Mammary epithelial cell (primary cell): Measurements from ENCODE around the gene FBLN2.

Experiments
- EZH2 ChIP-seq: IDR thresholded peaks from 2 replicates; pipeline ENCODE4 v1.6.1; 2012; ENCODE audit warnings: low read length, inconsistent platforms, borderline replicate concordance
- TF ChIP-seq, protein P1 (sequence below), 2 donors: IDR thresholded peaks in 1 of 2; conservative IDR thresholded peaks in 1 of 2; 2 replicates each; pipeline ENCODE4 v1.5.1; 2011 to 2012; ENCODE audit warnings: inconsistent platforms in 2 of 2, low read length in 2 of 2, mild to moderate bottlenecking in 2 of 2, control low read depth in 1 of 2, low read depth in 1 of 2; ENCODE audit not compliant: insufficient read depth in 1 of 2; ENCODE audit errors: extremely low read depth in 1 of 2

DNA sequence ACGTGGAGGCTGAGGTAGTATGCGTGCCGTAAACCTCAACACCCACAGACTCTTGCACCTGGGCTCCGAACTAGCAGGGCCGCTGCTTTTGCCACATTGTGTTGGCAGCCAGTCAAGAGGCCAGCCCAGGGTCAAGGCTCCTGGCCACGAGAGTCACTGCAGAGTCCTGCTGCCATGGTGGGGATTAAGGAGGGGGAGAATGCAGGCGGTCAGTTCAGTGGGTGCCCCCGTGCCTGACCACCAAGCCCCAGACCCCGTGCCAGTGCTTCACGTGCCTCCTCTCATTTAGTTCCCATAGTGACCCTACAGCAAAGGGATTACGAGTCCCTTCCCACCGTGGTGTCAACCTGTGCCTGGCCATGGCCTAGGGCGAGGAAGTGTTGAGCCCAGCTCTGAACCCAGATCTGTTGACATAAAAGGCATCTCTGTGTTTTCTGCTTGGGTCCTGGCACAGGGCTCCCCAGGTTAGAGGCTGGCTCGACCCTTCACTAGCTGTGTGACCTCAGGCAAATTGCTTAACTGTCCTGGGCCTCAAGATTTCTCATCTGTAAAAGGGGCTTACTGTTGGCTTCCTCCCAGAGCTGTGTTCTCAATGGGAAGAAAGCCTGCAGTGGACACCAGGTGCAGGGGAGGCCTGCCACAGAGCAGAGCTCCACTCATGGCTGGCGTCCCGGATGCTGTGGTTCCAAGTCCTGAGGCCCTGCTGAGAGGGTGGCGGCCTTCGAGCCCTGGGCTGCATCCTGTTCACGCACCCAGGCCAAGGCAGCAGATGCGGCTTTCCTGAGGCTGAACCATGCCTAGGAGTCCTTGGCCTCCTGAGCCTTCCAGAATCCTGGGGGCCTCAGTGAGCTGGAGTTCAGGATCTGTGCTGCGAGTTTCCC is 32.8 kb downstream of the FBLN2 start:
- TF ChIP-seq, protein P1, sequence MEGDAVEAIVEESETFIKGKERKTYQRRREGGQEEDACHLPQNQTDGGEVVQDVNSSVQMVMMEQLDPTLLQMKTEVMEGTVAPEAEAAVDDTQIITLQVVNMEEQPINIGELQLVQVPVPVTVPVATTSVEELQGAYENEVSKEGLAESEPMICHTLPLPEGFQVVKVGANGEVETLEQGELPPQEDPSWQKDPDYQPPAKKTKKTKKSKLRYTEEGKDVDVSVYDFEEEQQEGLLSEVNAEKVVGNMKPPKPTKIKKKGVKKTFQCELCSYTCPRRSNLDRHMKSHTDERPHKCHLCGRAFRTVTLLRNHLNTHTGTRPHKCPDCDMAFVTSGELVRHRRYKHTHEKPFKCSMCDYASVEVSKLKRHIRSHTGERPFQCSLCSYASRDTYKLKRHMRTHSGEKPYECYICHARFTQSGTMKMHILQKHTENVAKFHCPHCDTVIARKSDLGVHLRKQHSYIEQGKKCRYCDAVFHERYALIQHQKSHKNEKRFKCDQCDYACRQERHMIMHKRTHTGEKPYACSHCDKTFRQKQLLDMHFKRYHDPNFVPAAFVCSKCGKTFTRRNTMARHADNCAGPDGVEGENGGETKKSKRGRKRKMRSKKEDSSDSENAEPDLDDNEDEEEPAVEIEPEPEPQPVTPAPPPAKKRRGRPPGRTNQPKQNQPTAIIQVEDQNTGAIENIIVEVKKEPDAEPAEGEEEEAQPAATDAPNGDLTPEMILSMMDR (conservative IDR thresholded peaks at IDR 0.05 in 1 of 2, IDR thresholded peaks at IDR 0.05 in 1 of 2; ENCODE audit: extremely low read depth in 1 of 2, insufficient read depth in 1 of 2, low read depth in 1 of 2, low read length in 2 of 2), result no peak
- no peak for TF ChIP-seq EZH2
